OCI-LY3 (cell line): ENCODE data around the gene ADGRV1.

Source experiments
- CTCF ChIP-seq: fragments of 200-600, 300-600 bp; sonication (generic); IDR thresholded peaks from 2 replicates; pipeline ENCODE4 v1.5.1; 2014; ENCODE audit warnings: antibody characterized with exemption, low read length, low read depth
- EZH2phosphoT487 ChIP-seq: fragments of 200-600 bp; shearing (Covaris generic); IDR thresholded peaks from 2 replicates; pipeline ENCODE4 v1.6.1; 2018; ENCODE audit warnings: antibody characterized with exemption, mixed run types, low read depth

DNA sequence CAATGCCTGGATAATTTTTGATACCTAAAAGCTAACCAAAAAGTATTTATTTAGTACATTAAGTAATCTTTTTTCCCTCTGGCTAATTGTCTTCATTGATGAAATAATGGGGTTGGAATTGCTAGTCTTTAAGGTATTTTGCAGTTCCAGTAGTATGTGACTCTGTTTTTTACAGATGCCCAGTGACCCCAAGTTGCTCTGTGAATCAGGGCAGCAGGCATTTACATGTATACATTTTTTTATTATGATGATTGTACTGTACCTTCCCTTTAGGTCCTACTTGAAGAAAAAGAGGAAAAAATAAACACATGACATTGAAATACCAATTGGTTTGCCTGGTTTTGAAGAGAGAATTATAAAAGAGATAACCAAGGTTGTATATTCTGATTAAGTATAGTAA is 385.5 kb downstream of the ADGRV1 start:
- TF ChIP-seq CTCF, result no peak
- TF ChIP-seq EZH2phosphoT487, result no peak
